Hepatic stellate cell (primary cell): ENCODE measurements around the gene RPA1.
"Not testable (repeated sequence)": the region's sequence is repeated elsewhere in the genome, so short reads cannot be mapped to it uniquely, and the experiment has no call there.

Source experiments
- DNase-seq: peaks from one replicate; pipeline ENCODE4 v3.0.0; 2011; ENCODE audit warnings: low spot score

Gene RPA1

DNA sequence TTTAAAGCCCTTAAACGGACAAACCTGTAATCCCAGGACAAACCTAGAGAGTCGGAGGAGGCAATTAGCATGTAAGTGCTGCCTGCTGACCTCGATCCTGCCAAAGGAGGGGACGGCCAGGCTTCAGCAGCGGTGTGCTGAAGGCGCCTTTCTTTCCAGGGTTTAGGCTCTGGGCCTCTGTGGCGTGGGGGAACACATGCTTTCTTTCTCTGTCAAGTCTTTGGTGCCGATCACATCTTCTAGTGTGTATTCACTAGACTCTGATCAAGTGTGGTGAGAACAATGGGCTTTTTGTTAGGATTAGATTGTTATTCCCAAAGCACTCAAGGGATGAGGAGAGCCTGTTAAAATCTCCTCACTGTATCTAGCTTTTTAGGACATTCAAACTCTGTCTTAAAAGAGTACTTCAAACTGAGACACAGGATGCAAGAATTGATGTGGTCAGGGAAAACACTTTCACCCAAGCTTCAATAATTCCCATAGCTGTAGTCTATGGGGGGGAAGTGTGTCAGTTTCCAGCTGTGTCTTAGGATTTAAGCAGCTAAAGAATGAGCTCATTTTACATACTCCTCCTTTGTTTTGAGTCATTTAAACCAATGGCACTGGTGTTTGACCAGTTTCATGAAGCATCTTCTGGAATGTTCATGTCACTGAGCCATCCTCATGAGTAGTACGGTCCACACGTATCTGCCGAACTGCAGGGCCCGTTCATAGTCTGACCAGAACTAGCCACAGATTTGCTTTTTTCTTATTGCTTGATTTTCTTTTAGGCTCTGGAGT is 51.2 kb downstream of the RPA1 start:
- no peak for DNase-seq

DNA sequence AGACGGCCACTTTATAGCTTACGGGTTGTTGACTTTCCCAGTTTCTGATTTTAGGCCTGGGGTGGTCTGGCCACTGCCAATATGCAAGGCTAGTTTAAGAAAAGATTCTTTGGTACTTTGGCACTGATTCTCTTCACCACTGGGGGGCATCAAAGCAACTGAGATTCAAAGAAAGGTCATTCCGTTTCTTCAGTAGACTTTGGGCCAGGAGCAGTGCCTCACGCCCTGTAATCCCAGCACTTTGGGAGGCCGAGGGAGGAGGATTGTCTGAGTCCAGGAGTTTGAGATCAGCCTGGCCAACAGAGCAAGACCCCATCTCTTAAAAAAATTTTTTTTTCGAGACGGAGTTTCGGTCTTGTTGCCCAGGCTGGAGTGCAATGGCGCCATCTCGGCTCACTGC is 53.0 kb downstream of the RPA1 start:
- DNase-seq, result peak; percentile 53

DNA sequence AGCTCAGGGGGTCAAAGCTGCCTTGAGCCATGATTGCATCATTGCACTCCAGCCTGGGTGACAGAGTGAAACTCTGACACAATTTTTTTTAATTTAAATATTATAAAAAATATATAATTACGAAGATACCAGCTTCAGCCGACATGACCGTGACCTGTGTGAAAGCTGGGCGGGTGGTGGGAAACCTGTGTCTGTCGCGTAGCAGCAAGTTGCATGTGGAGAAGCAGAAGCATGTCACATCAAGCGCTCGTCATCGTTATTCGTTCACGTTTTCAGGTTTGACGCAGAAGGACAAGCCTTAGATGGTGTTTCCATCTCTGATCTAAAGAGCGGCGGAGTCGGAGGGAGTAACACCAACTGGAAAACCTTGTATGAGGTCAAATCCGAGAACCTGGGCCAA is 53.7 kb downstream of the RPA1 start:
- DNase-seq, result no peak

DNA sequence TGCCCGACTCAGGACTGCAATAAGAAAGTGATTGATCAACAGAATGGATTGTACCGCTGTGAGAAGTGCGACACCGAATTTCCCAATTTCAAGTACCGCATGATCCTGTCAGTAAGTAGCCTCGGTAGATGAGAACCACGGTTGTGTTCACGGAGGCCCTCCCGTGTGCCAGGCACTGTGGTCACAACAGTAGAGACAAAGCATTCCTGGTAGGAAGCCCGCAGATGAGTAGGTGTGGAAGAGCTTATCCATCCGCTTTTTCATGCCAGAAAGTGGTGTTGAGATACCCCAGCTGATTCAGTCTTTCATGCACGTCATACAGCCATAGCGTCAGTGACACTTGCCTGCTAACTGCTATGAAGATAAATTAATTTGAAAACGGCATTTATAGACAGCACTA is 58.9 kb downstream of the RPA1 start:
- no peak for DNase-seq

DNA sequence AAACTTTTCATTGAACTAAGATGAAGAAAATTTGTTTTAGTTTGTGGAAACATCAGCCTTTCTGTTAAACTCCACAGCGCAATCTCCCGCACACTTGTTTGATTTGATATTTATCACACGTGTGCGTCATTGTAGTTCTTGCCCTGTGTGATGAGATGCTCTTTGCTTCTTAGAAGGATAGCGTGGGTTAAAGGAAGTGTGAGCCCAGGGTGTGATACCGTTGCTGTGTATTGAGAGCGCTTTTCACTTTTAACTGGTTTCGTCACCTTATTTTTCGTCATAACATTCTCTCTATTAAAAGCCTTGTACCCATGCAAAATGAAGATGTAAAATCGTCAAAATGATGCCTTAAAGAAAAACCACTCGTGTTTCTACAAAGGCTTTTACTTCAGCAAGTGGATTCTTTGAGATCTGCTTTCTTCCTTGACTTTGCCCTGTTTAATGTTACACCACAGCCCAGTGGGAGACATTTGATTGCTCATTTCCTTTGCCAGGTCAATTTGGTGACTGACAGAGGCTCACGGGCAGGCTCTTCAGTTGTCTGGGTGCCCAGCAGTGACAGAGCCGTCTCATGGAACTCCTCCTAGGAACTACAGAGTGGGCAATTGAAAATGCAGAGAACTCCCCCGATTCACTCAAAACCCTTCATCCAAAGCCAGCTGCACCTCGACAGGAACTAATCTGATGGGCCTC is 61.1 kb downstream of the RPA1 start:
- DNase-seq, result no peak

DNA sequence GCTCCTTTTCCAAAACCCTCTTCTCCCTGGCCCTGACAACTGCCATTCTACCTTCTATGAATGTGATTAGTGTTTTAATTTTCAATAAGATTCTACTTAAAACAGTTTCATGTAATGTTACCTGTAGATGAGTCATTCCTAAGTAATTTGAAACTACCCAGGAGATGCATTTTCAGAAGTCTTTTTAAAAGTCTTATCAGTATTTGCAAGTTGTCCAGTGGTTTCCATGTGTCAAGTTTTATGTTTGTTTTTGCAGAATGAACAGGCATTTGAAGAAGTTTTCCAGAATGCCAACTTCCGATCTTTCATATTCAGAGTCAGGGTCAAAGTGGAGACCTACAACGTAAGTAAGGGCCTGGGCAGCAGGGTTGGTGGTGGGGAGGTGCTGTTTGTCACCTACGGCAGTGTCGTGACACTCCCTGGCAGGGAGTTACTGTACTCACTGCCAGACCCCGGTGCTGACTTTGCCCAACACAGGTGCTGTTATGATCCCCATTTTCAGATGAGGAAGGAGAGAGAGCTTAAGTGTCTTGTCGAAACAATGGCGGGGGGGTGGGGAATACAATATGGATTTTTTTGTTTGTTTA is 65.0 kb downstream of the RPA1 start:
- no peak for DNase-seq

DNA sequence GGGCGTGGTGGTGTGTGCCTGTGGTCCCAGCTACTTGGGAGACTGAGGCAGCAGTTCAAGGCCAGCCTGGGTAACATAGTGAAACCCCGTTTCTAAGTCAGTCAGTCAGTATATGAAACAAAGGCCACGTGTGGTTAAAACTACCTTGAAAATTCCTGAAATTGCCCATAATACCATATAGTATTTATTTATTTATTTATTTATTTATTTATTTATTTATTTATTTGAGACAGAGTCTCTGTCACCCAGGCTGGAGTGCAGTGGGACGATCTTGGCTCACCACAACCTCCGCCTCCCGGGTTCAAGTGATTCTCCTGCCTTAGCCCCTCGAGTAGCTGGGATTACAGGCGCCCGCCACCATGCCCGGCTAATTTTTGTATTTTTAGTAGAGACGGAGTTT is 65.7 kb downstream of the RPA1 start:
- DNase-seq, result not testable (repeated sequence)

DNA sequence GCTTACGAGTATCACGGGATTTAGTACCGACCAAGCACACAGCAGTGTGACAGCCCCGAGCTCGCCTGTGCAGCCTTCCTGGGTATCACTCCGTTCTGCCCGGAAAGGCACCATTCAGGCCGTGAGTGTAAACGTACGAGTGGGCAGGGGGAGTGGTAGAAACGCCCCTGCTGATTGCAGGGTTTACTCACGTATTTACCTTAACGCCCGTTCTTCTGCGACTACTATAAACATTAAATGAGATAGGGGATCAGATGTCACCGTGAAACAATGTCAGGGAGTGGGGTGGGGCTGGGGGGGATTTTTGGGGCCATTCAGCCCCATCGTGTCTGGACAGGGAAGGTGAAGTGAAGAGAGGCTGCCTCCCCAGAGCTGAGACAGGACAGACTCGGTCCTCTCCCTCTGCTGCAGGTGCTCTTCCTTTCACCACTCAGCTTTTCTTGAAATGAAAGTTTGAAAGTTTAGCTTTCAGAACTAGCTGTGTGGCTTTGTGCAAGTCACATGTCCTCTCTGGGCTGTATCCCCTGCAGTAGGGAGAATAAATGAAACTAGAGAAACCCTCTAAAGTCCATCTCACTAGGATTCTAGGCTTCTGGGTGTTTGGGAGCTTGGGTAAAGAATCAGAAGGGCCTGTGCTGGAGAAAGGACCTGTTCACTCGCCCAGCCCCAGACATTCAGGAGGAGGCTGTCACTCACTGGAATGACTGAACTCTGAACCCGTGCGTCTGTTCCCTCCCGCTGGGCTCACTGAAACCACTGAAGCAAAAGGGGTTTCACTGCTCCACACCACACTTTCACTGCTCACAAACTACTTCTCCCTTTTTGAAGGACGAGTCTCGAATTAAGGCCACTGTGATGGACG is 66.7 kb downstream of the RPA1 start:
- DNase-seq, result no peak

DNA sequence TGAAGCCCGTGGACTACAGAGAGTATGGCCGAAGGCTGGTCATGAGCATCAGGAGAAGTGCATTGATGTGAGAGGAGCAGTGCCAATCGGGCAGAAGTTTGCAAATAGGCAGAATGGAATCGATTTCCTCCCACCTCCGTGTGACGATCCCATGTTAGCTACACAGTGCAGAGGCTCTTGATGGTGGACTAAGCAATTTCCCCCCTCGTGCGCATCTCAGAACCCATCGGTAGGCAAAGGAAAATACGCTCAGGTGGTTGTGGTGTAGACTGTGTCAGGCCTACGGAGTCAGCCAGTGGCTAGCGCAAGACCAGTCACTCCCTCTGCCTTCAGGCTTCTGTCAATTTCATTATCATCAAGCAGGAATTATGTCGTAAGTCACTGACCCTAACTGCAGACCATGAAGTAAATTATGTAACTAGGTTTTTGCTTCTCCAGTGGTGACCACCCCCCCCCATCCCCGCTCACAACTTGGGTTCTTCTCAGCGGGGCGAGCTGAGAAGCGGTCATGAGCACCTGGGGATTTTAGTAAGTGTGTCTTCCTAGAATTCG is 67.4 kb downstream of the RPA1 start:
- DNase-seq, result no peak

DNA sequence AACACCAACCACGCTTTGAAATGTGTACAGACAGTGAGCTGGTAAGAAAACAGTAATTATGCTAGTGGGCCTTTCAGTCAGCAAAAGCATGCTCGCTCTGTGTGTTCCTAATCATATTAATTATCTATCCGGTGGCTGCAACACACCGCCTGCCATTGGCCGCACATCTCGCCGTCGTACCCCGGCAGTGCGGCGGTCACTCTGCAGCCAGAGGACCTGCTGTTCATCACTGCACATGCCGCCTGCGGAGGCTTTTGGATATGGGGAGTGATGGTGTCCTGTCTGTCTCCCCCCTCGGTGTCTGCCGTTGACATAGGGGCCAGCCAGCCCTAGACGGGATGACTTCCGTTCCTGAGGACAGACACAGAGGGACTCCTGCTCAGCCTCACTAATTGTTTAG is 68.5 kb downstream of the RPA1 start:
- DNase-seq, result no peak

DNA sequence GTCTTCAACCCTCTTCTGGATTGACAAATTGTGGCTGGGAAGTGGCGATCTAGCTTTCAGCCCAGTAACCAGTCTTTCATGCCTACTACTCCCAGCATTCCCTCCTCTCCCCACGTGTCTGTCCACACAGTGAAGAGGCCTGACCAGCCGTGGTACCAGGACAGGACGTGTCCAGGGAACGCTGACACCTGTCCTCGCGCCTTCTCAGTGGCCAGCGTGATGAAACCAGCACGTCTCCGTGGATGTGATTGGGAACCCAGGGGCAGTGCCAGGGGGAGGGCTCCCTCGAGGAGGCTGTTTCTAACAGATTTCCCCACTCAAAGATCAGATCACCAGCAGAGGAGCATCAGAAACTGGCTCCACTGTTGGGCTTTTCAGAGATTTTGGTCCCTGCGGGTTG is 69.1 kb downstream of the RPA1 start:
- no peak for DNase-seq

DNA sequence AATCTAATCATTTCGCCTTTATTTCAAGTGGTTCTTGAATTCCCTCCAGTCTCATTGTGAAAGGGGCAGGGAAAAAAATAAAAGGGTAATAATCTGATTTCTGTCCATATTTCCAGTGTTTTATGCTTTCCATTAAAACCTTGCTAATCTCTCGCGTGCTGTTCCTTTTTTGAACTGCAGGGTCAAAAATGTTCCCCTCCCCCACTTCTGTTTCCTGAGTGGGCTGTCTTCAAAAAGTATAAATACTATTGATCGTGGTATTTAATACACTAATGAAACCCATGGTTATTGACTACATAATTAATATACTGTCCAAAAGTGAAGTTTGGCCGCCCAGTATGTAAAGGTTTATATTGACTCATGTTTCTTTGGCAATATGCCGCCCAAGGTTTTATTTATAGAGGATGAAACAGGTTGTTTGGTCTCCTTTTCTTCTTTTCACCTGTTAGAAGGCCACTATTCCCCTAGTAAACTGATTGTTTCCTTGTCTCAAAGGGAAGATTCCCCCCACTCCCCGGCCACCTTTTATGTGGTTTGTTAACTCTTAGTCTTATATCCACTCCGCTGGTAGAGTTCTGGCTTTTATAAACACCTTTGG is 69.7 kb downstream of the RPA1 start:
- DNase-seq, result no peak

DNA sequence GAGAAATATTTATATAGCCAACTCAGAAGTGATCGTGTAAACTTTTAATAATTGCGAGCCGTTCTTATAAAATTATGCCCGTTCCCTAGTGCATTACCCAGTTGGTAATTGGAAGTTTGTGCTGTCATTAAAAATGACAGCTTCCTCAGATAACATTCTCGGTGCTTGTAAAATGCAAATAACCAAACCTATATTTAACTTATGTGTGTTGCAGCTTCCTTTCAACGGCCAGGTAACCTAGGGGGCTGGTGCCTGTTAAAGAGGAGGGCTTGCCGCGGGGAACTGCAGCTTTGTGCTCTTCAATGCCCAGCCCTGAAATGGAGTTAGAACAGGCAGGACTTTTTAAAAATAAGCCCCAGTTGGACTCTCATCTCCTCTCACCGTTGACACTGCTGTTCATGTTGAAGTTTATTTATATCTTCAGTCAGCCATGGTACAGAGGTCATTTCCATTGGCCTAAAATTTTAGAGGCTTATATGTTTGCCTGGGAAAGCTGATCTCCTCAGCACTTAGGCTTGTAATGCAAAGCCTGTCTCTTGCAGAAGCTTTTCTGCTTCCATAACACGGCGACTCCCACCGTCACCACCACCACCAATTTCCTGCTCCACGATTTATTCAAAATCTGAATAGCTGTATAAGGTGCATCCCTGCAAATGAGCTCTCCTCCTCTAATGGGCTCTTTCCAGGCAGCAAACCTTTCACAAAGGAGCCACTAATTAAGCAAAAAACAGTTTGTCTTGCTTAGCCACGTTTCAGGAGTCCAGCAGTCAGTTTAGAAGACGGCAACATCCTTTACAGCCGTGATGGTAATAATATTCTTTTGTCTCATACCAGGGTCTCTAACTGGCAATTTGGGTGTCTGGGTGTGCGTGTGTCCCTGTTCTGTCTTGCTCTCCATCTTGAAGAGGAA is 74.7 kb downstream of the RPA1 start:
- DNase-seq, result no peak

DNA sequence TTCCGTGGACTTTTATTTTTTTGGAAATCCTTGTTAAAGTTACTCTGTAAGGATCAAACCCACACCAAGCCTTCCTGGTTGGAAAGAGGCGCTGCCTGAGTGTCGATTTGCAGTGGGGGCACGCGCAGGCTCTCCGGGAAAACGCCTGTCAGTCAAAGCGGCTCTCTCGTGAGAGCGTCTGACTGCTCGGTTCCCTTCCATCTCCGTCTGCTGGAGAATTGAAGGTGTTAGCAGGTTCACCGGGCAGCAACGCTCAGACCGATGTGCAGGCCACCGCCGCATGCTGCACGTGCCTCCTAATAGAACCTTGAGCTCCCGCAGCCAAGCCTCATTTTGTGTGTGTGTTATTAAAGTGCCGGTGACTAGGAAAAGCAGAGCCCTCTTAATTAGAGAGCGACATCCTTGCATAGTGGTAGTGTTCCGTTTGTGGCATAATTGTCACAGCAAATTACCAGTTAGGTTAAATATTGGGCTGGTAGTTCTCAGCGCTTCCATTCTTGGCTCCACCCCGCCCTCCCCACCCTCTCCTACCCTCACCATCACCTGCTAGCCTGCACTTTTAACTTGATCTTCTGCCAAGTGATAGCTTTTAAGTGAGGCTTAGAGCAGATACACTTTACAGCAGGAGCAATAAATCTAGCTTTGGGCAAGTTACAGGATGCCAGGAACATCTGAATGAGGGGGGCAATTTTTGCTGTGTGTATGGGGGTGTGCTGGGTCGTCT is 75.5 kb downstream of the RPA1 start:
- no peak for DNase-seq

DNA sequence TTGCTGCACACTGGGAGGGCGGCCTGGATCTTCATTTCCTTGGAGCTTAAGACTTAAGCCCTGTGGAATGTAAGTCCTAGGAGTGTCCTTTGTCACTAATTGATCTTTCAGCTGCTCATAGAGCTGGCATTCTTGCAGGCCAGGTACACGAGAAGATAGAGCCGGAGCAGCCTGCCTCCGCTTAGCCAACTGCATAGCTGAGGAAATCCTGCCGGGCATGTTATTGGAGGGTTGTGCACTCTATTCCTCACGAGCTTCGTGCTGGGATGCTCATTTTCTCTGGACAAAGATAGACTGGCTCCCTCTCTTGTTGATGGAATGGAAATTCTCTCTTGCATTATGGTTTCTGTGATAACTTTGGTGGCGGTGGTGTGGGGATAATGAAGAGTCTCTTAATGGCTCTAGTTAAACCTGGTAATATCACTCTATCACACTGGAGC is 76.9 kb downstream of the RPA1 start:
- DNase-seq, result no peak

DNA sequence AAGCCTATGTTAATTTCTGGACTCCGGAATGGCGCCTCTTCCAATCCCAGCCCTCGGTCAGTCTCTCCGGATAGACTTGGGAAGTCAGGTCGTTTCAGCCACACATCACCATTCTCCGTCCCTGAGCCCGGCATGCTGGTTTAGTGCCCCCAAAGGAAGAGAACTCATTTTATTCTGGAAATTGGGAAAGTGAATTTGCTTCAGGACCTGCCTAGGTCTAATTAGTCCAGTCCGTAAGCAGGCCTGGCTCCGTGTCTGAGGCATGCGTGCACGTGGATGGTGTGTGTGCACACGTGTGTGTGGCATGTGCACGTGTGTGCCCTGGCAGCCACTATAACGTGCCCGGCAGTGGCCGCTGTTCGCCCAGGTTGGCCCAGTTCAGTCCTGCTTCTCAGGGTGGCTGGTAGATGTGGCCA is 77.4 kb downstream of the RPA1 start:
- no peak for DNase-seq

DNA sequence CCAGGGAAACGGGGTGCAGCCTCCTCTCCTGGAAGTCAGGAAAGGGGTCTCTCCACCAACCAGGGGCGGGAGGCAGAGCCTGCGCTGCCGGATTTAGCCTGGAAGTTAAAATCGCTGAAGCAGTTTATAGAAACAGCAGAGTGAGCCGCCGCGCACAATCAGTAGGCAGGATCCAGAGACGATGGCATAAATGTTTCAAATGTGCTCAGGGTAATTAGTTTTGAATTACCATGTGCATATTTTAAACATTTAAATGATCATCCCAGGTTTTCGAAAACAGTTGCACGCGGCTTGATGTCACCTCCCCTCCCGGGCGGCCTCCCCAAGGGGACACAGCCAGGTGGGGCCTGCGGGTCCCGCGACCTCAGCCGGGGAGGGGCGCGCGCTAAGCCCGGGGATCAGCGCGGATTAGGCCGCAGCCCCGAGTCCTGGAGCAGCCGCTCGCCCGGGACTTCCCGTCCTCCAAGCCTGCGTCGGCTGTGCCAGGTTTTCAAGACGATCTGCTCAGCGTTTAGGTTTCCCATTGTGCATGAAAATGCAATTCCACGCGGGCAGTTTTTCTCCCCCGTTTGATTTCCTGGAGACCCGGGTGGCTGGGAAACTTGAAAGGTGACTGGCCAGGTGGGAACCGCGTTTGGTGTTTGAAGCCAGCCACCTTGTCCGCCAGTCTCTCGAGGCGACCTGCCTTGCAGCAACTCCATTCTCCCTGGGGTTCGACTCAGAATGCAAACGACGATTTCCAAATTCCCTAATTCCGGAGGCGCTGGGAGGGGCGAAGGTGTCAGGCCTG is 78.3 kb downstream of the RPA1 start:
- peak; percentile 50 for DNase-seq

DNA sequence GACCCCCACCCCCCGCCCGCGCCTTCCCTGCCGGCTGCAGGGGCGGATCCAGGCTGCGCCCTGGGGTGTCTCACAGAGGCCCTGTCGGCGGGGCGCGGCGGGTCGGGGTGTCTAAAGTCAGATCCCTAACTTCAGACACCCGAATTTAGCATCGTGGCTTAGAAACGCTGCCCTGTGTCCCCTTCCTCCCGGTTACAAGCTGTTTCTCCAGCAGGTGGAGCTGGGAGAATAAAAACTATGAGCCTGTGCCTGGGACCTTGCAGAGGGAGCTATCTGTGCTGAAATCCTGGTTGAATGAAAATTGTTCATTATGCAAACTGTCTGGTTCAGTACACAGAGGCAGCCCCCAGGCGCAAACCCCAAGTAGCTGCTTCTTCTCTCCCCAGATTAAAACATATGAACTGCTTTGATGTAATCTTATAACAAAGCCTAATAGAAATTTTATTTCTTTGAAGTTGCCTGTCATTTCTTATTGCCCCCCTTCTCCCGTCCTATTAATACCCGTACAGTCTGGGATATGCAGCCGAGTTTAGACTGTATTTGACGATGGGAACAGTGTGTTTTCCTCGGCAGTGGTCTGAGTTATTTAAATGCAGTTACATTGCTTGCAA is 79.0 kb downstream of the RPA1 start:
- peak; percentile 84 for DNase-seq

DNA sequence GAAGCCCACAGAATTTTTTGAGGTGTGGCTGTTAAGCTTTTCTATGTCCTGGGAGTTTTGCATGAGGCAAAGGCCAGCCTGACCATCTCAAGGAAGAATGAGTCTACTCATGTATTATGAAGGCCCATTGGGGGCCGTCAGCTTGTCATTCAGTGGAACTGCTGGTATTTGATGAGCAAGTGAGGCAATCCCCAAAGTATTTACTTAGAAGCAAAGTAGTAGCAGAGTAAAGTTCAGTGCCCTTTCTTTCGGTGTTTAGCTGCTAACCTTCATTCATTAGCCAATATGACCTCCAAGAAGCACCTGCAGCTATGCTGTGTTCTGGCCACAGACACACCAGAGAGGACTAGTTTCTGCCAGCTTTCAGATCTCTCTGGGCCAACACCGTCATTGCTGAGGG is 80.2 kb downstream of the RPA1 start:
- DNase-seq, result no peak
